HG03095 (cell line): Measurements from ENCODE around the gene PLCB4.

Experiments used
- ATAC-seq: cut with Tn5 transposase; IDR thresholded peaks from one replicate; pipeline ENCODE4 v1.9.1; 2021; ENCODE audit warnings: moderate library complexity; ENCODE audit not compliant: unreplicated experiment

The PLCB4 gene

DNA sequence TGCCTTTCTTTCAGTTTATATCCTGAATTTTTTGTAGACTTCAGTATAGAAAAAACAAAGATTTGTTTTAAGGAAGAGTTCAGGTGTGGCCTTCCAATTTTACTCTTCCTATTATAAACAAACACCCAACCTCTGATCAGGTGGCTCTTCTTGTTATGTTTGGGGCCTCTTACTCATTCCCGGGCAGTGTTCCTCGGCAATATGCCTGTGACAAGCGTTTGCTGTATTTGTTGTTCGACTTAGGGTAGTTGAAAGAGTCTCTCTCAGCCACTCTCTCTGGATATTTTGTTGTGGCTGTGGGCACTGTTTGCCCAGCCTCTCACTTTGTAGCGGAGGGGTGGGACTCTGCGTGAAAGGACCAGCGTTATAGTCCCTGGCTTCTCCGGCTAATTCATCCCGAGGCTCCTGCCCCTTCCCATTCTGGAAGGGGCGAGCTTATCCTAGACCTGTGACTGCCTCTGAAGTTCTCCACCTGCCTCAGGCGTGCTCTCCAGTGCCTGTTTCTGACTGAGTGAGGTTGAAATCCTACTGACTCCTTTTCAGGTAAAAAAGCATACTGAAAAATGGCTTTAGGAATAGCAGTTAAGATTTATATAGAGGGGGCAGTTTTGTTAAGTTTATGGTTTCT, 97.4 kb downstream of the PLCB4 start:
- ATAC-seq: no peak

DNA sequence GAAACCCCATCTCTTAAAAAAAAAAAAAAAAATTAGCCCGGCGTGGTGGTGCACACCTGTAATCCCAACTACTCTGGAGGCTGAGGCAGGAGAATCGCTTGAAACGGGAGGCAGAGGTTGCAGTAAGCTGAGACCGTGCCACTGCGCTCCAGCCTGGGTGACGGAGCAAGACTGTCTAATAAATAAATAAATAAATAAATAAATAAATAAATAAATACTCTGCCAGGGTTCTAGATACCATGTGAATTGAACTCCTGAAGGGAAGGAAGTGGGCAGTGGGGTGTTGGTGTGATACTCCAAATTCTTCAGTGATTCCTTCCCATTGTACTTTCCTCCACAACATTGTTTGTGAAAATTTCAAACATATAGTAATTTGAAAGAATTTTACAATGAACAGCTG, 100.5 kb downstream of the PLCB4 start:
- no peak for ATAC-seq

DNA sequence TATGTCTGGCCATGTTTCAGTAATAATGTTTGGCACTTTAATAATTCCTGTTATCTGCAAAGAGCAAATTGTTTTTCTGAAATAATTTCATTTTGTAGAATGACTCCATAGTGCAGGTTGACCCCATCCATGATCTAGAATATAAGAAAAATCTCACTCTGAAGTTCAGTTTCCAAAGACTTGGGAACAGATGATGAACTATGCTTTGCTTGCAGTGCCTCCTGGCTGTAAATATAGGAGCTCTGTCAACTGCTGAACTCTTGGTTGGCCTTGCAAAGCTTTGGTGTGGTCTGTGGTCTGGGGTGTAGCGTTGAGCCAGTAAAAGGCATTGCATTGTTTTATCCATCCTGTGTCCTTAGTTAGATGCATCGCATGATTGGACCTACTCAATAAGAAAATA, 104.0 kb downstream of the PLCB4 start:
- ATAC-seq: no peak

- ATAC-seq: no peak
Measured at GRCh38 chr20:9177278-9177677, 108.4 kb downstream of the PLCB4 start.

GRCh38 chr20:9179193-9179802, 110.4 kb downstream of the PLCB4 start:
- no peak for ATAC-seq

DNA sequence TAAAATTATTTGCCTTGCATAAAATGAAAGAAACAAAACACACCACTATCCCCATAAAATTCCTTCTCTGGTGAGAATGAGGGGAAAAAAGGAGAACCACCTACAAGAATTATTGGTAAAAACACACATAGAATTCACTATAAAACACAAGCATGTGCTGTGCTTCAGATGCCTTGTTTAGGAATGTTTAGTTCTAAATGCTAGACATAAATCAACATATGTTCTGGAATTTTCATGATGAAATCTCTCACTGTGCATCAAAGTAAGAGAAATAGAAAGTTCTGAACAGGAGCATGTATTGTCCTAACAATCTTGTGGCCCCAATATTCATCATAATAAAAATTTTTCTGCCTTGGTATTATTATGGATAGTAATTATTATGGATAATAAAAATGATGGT, 111.0 kb downstream of the PLCB4 start:
- ATAC-seq: no peak

DNA sequence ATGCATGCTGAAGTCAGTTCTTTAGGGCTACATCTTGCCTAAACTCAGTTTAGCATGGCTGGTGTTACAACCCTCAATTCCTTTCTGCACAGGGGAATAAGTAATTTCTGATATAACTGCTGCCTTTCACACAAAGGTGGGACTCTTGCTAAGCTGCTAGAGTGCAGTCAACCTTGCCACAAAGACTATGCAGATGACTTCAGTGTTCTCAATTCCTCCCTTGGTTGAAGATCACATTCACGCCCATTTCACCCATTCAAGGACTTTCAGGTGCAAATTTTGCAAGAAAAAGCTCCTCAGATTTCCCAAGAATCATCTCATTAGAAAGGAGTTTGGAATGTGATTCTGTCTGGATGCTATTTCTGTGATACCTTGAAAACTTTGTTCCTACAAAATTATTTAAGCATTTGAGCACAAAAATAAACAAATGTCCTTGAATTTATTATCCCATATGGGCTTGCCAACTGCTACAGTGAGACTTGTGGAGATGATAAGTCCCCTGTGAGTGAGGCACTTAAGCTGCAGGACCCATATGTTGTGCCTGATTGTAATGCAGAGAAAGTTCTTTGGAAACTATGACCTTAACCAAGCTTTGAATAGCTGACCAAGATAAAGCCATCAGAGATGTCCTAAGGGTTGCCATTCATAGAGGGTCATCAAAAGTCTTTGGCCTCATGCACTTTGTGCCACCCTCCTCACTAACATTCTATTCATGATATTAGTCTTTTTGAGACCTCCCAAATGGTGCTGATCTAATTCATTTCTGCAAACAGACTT, 111.8 kb downstream of the PLCB4 start:
- ATAC-seq: no peak

- ATAC-seq: no peak
Measured at GRCh38 chr20:9185511-9185910, 116.6 kb downstream of the PLCB4 start.

DNA sequence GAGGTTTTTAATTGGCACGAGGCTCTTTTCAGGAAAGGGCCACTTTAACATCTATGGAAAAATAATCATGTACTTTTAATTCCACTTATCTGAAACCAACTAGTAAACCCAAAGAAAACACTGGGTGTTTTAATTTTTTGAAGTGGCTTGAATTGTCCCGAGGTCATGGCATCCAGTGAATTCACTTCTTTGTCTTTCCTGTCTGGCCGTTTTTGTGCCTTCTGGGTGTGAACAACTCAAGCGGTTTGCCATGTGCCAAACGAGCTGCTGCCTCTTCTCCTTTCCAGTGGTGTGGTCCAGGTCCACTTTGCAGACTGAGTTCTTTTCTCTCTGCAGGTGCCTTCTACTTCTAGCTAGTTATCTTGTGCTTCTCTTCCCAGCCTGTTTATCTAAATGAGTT, 117.5 kb downstream of the PLCB4 start:
- ATAC-seq: no peak

DNA sequence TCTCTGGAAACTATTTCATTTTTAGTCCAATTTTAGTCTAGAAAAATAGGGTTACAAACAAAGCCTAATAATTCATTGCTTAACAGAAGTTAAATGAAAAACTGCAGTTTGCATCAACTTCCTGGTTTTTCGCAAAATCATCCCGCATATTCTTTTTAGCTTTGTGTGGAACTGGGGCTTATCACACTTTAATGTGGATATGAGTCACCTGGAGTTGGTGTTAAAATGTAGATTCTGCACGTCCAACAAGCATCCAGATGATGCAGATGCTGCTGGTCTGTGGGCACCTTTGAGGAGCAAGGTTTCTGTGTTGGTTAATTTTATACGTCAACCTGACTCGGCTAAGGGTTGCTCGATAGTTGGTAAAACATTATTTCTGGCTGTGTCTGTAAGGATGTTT, 126.1 kb downstream of the PLCB4 start:
- no peak for ATAC-seq

GRCh38 chr20:9196110-9196509, 127.2 kb downstream of the PLCB4 start:
- no peak for ATAC-seq

- no peak for ATAC-seq
Measured at GRCh38 chr20:9198460-9198859, 129.6 kb downstream of the PLCB4 start.

- no peak for ATAC-seq
Measured at GRCh38 chr20:9200196-9200595, 131.3 kb downstream of the PLCB4 start.

DNA sequence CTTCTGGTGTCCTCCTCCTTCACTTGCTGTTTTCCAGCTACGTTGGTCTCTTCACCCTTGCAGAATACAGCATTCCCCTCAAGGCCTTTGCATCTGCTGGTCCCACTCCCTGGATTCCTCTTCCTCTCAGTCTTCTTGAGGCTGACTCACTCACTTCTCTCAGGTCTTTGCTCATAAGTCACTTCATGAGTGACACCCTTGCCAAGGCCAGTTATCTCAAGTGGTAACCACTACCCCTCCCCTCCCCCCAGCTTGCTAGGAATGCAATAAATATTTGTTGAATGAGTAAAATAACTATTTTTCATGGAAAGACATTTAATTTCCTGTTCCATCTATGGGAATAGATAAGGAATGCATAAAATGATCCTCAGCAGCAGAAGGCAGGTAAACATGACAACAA, 131.7 kb downstream of the PLCB4 start:
- no peak for ATAC-seq

DNA sequence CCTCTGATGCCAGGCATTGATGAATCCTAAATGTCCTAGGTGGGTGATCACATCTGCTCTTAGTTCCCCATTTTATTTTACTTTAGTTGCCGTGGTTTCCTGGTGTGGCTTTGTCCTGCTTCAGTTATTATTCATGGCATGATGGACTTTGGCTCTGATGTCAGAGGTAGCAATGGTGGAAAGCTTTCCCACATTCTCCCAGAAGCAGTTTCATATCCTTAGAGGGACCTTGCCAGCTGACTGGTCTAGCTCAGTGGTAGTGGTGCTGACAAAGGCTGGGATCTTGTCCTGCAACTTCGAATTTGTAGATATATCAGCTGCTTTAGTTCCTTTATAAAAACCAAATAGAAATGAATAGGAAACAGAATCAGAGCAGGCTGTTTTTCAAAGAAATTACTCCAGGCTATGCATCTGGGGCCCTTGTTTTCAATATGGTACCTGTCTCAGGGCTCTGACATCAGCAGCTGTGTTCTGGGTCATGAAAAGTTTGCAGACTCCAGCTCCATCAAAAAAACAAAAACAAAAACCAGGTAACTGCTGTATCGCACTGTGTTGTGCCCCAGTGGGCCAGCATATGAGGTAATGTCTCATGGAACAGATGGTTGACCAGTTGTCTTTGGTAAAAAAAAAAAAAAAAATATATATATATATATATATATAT, 133.7 kb downstream of the PLCB4 start:
- ATAC-seq: no peak

DNA sequence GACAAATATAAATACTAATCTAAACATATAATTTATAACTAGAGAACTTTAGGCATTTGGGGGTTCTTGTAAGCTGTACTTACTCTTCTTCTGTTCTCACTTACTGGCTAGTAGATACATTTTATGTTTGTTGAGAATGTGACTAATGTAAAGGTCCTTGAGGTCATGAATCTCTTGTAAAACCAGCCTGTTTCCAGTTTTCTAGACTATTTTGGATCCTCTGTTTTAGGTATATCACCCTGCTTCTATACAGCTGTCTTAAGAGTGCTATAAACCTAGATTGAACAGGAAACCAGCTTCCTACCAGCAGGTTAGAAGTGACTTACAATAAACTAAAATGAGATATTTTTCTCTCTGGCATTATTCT, 134.2 kb downstream of the PLCB4 start:
- ATAC-seq: no peak

DNA sequence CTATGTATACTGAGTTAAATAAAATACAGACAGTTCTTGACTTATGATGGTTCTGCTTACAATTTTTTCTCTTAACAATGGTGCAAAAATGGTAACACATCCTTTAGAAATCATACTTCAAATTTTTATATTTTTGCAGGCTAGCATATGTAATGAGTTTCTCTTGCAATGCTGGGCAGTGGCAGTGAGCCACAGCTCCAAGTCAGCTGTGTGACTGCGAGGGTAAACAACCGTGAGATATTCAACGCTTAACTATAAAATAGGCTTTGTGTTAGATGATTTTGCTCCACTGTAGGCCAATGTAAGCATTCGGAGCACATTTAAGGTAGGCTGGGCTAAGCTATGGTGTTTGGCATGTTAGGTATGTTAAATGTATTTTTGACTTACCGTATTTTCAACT, 136.1 kb downstream of the PLCB4 start:
- no peak for ATAC-seq

DNA sequence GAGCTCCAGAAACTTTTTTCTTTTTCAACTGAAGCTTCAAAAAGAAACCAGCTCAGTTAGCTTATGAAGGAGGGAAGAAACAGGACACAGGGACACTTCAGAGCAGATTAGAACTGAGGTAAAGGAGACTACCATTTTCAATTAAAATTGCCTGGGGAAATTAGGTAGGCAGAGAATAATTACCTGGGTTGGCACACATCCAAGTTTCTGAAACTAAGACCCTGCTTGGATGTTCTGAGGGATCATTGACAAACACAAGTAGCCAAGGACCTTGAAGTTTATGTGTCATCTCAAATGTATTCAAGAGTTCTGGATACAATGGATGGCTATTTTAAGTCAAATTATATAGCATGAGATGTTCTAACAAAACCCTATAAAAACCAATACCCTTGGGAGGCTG, 137.6 kb downstream of the PLCB4 start:
- ATAC-seq: no peak

GRCh38 chr20:9207253-9207652, 138.4 kb downstream of the PLCB4 start:
- ATAC-seq: no peak

- no peak for ATAC-seq
Measured at GRCh38 chr20:9210356-9210755, 141.5 kb downstream of the PLCB4 start.

- ATAC-seq: no peak
Measured at GRCh38 chr20:9211016-9211760, 142.3 kb downstream of the PLCB4 start.
